CD4-positive, alpha-beta T cell treated with Interleukin-6 at 100 ng/mL for 8 hours (primary cell): ENCODE data around the gene ACY1.
A peak's percentile ranks its signal among the peaks of the same experiment; 100 is the strongest.

ENCODE experiments used
- DNase-seq: peaks from one replicate; pipeline ENCODE4 v3.0.0-alpha.2; 2020; ENCODE audit warnings: mixed read lengths, low spot score

Gene ACY1

DNA sequence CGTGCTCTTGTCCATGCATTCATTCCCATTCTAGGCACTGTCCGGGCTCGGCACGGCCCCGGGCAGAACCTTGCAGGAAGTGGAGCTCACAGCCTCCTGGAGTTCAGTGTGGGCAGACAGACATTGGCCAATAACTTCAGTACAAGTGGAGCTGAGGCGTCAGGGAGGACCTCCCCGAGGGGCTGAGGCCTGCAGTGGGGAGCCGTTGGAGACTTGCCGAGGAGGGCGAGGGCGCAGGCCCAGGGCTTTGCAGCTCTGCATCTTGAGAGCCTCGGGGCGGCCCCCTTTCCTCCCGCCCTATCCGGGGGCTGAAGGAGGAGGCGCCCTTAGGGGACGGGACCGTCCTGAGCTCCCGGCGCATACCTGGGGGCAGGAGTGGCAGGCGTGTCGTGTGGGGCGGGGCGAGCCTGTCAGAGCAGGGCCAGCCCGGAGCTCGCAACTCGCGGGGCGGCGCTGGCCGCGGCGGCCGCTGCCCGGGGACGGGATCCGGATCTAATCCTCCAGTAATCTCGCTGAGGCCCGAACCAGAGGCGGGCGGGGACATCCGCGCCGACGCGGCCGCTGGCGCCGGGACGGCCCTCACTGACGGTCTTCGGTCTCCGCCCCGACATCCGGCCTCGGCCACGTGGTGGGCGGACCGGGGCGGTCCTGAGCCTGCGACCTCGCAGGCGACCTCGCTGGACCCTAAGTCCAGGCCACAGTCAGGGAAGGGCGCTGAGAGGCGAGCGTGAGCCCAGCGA lies at the start of gene ACY1:
ACY1 (plus strand) TSS at position 698 of the 740 bp plus-strand sequence. CDS start 530 bp downstream, outside the sequence.
- peak; percentile 58 for DNase-seq

DNA sequence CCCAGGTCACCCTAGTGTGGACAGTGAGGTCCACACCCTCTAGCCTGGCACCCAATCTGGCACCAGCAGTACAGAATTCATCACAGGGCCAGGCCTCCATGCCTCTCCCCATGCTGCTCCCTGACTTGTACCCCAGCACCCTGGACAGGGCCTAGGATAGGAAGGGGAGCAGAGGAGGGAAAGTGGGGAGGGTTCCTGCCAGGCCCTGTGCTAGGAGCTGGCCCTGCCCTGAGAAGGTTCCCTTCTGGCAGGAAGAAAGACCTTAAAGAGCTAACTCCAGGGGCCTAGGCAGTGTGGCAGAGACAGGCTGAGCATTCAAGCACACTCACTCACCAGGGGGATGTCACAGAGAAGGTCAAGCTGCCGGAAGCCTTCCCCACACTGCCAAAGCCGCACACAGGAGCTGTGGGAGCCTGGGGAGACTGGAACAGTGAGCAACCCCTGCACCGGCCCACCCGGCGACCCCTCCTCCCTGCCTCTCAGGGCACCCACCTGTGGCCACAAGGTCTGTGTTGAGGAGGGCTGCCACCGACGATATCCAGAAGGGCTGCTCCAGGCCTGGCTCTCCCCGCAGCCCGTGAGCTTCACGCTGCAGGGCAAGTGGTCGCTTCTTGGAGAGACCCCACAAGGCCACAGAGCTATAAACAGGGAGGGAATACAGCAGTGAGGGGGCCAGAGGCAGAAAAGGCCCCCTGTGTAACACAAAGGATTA lies 49.0 kb upstream of the ACY1 start:
- no peak for DNase-seq

DNA sequence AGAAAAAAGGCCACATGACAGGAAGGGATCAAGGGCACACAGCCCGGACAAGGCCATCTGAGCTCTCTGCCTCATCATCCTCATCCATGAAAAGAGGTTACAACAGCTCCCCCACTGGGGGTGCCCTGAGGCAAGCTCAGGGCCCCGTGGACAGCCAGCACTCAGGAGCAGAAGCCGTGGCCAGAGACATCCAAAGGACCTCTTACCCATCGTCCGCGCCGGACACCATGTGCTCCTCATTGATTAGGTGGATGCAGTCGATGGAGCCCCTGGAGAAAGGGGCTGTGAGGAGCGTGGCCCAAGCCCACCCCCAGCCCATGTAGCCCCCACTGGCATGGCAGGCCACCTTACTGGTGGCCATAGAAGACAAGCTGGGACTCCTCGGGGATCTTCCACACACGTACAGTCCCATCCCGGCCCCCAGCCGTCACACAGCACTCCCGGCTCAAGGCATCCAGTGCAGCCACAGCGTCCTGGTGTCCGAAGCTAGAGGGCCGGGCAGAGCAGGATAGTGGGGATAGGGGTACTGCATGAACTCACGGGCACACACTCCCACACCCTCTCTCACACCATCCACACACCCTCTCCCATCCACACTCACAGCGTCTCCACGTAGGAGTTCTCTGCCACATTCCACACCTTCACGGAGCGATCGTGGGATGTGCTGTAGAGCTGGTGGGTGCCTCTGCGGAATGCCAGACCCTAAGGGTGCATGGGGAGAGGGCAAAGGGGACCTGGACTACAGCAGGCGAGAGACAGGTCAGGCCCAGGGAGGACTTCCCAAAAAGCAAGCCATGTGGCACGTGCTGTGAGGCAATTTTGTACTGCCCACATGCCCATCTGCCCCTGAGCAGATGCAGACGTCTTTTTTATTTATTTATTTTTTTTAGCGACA lies 48.1 kb upstream of the ACY1 start:
- DNase-seq = no peak

- DNase-seq = no peak
Observed at GRCh38 chr3:51935886-51936755, 47.2 kb upstream of the ACY1 start.

DNA sequence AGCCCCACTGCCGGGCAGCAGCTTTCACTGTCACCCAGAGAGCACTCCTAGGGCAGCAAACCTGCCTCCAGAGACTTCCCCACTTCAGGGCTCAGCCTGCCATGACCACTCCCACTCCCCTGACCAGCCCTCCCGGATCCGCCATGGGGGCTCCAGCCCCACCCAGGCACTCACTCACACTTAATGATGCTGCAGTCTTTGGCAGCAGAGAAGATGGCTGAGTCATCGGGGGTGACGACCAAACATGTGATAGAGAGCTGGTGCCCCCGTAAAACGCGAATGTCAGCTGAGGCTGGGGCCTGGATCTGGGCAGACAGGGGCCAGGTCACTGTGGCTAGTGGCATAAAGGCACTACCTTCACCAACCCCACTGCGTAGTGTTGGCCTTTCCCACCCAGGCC lies 46.3 kb upstream of the ACY1 start:
- no peak for DNase-seq

- no peak for DNase-seq
Observed at GRCh38 chr3:51937611-51938450, 45.5 kb upstream of the ACY1 start.

- no peak for DNase-seq
Observed at GRCh38 chr3:51938780-51939425, 44.4 kb upstream of the ACY1 start.

DNA sequence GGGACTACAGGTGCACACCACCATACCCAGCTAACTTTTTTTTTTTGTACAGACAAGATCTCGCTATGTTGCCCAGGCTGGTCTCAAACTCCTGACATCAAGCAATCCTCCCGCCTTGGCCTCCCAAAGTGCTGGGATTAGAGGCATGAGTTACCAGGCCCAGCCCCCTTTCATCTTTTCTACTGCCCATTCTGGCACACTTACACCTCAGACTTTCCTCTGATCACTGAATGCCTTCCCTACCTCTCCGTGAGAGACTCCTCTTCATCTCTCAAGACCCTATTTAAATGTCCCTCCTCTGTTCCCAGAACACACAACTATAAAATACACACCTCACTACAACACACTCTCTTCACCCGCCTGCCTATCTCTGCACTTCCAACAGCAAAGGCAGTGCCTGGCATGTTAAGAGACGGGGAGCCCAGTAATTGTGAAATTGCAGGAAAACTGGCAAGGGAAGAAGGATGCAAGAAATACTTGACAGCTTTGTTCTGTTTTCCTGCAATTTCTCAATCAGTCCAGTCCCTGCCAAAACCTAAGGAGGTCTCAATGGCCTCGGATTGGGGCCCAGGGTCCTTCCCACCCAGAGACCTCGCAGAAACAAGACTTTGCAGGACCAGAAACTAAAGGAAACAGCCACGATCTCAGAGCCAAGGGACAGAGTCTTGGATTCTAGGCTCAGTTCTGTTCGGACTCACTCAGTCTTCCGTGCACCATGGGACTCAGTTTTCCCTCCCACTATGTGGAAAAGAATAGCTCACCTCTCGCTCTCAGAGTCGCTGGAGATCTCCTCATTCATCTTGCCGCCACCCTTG lies 42.5 kb upstream of the ACY1 start:
- DNase-seq = no peak

DNA sequence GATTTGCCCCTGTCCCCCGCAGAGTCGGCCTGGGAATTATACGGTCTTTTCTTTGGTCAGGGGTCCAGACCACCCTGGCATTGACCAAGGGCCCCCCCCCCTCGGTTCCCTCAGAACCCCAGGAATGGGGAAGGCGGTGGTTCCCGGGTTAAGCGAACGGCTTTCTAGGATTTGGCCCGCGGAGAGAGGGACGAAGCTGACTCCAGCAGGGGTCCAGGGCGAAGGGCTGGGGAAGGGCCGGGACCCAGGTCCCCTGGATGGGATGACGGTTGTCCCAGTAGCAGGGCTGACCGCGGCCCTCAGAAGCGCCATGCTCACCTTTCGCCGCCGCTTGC lies 41.9 kb upstream of the ACY1 start:
- no peak for DNase-seq

GRCh38 chr3:51941798-51942602 lies 41.3 kb upstream of the ACY1 start, which contains the start of the genes PARP3 and RRP9:
PARP3 (plus strand) TSS chr3:51942363; CDS start chr3:51943356, 993 bp downstream.
RRP9 (minus strand) TSS chr3:51941904; CDS start chr3:51941867, 37 bp downstream.
- DNase-seq = peak; percentile 100

DNA sequence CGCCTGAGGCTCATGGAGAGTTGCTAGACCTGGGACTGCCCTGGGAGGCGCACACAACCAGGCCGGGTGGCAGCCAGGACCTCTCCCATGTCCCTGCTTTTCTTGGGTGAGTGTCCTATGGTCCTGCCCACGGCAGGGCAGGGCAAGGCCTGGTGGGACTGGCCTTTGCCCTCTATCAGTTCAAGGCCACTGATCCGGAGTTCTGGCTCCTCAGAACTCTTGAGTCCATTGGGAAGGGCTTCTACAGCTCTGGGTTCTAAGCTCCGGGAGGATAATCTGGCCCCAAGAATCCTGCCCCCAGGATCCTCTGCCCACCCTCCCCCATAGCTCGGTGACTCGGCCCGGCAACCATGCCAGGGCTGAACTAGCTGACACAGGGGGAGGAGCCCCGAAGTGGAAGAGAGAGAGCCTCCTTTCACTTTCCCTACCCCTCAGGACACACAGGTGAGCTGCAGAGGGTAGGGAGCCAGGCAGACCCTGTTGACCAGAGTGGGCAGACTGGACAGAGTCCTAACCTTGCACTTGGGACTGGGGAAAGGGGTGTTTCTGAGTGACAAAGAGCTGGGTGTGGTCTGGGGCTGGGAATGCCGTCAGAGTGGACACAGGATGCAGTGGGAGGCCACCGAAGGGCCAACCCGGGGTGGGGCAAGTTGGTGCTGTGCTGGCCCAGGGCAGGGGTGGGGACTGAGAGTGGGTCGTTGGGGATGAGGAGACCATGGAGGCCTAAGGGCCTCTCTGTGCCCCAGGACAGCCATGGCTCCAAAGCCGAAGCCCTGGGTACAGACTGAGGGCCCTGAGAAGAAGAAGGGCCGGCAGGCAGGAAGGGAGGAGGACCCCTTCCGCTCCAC lies 40.5 kb upstream of the ACY1 start:
- DNase-seq = peak; percentile 56

DNA sequence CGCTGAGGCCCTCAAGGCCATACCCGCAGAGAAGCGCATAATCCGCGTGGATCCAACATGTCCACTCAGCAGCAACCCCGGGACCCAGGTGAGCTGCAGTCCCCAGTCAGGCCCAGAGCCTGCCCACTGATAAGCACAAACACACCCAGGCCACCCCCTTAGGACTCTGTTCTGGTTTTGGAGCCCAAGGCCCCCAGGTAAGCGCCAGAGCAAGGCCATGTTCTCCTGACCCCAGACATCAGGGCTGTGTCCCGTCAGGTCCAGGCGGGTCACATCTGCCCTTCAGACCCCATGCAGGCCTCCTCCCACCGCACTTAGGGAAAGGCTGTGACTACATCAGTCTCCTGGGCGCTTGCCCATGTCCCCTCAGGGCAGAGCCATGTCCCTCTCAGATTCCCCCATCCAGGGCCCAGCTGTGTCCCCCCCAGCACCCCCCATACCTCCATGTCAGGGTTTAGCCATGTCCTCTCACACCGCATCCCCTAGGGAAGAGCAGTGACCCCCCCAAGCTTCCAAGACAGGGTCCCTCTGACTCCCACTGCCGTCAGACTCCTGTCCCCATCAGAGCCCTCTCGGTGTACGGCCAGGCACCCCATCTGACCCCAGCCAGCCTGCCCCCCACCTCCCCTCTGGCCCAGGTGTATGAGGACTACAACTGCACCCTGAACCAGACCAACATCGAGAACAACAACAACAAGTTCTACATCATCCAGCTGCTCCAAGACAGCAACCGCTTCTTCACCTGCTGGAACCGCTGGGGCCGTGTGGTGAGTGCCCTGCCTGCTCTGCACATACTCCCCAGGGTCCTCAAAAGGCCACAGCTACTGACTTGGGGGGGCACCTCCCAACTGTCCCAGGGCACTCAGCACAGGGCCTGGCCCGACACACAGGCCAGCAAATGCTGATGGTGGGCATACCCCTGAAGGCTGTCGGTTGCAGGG lies 39.6 kb upstream of the ACY1 start:
- DNase-seq = no peak

DNA sequence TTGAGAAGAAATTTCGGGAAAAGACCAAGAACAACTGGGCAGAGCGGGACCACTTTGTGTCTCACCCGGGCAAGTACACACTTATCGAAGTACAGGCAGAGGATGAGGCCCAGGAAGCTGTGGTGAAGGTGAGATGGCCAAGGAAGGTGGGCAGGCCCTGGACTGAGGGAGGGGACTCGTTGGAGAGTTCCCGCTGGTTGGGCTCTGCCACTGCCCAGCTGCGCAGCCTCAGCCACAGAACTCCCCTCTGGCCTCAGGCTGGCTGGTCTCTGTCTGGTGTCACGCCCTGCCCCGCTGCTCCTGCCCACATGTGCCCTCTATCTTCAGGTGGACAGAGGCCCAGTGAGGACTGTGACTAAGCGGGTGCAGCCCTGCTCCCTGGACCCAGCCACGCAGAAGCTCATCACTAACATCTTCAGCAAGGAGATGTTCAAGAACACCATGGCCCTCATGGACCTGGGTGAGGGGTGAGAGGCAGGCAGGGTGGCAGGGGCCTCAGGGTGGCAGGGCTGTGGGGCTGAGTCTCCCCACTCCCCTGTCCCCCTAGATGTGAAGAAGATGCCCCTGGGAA lies 38.8 kb upstream of the ACY1 start:
- DNase-seq = no peak

- no peak for DNase-seq
Observed at GRCh38 chr3:51945031-51945840, 38.1 kb upstream of the ACY1 start.
